WTC11 (cell line): ENCODE results near the gene CERS5. TPM values are rescaled to one million over a fixed set of nuclear protein-coding genes. Genes with fewer than 3 reads are reported as not detected.

ENCODE experiments used
- ATAC-seq: fragments of 200-7000 bp; cut with Tn5 transposase; 2 replicates; pipeline ENCODE4 v1.10.0; 2021; ENCODE audit warnings: mild to moderate bottlenecking, moderate library complexity
- CTCF ChIA-PET: fragments of 300-600 bp; sonication (Branson Sonifier 250); formaldehyde crosslinking; loops from one replicate; lab custom pipeline; 2021; ENCODE audit warnings: antibody characterized with exemption; lab: Charles Lee
- POLR2A ChIA-PET: fragments of 350-600 bp; sonication (Branson Sonifier 250); formaldehyde crosslinking; loops from one replicate; lab custom pipeline; 2021; ENCODE audit warnings: antibody characterized with exemption; lab: Charles Lee
- DNase-seq: peaks from one replicate; pipeline ENCODE4 v3.0.0; 2021; ENCODE audit warnings: low spot score
- H3K27ac Mint-ChIP-seq: 2 replicates; pipeline ENCODE4 v1.8.0; 2021; ENCODE audit warnings: mixed read lengths
- H3K27me3 Mint-ChIP-seq: 2 replicates; pipeline ENCODE4 v1.8.0; 2021; ENCODE audit warnings: low read depth, mild to moderate bottlenecking, moderate library complexity, mixed read lengths
- H3K36me3 Mint-ChIP-seq: 2 replicates; pipeline ENCODE4 v1.8.0; 2021; ENCODE audit warnings: mixed read lengths
- H3K4me1 Mint-ChIP-seq: 2 replicates; pipeline ENCODE4 v1.8.0; 2022; ENCODE audit warnings: mixed read lengths
- H3K4me3 Mint-ChIP-seq: 2 replicates; pipeline ENCODE4 v1.8.0; 2021; ENCODE audit warnings: mild to moderate bottlenecking, moderate library complexity, mixed read lengths
- H3K9me3 Mint-ChIP-seq: 2 replicates; pipeline ENCODE4 v1.8.0; 2021; ENCODE audit warnings: mixed read lengths
- ATF6 ChIP-seq: sonication (generic); formaldehyde crosslinking; IDR thresholded peaks from 2 replicates; pipeline ENCODE4 v1.8.1; 2023; ENCODE audit warnings: mild to moderate bottlenecking, missing genetic modification reagents
- ERG ChIP-seq: fragments of 250-450 bp; sonication (Bioruptor Pico); IDR thresholded peaks from 2 replicates; pipeline ENCODE4 v1.8.0; 2021; ENCODE audit warnings: mild to moderate bottlenecking
- GABPB1 ChIP-seq: sonication (generic); formaldehyde crosslinking; IDR thresholded peaks from 2 replicates; pipeline ENCODE4 v1.8.1; 2023; ENCODE audit warnings: mild to moderate bottlenecking, missing genetic modification reagents
- HMGXB4 ChIP-seq: sonication (generic); formaldehyde crosslinking; IDR thresholded peaks from 2 replicates; pipeline ENCODE4 v1.8.1; 2023; ENCODE audit warnings: mild to moderate bottlenecking, moderate library complexity, missing genetic modification reagents
- IRF2 ChIP-seq: sonication (generic); formaldehyde crosslinking; IDR thresholded peaks from 2 replicates; pipeline ENCODE4 v1.8.0; 2022; ENCODE audit warnings: low read depth, missing genetic modification reagents, borderline replicate concordance
- JUN ChIP-seq: sonication (generic); formaldehyde crosslinking; IDR thresholded peaks from 2 replicates; pipeline ENCODE4 v1.8.0; 2023; ENCODE audit warnings: mild to moderate bottlenecking, missing genetic modification reagents
- NR1H2 ChIP-seq: sonication (generic); formaldehyde crosslinking; IDR thresholded peaks from 2 replicates; pipeline ENCODE4 v1.9.0; 2021; ENCODE audit warnings: mild to moderate bottlenecking, moderate library complexity, missing genetic modification reagents
- OVOL2 ChIP-seq: fragments of 250-450 bp; sonication (Bioruptor Pico); IDR thresholded peaks from 2 replicates; pipeline ENCODE4 v1.9.0; 2021; ENCODE audit warnings: mild to moderate bottlenecking, borderline replicate concordance
- PRDM15 ChIP-seq: sonication (generic); formaldehyde crosslinking; IDR thresholded peaks from 2 replicates; pipeline ENCODE4 v1.8.0; 2022; ENCODE audit warnings: missing genetic modification reagents
- PRRX2 ChIP-seq: fragments of 250-450 bp; sonication (Bioruptor Pico); IDR thresholded peaks from 2 replicates; pipeline ENCODE4 v1.8.0; 2021; ENCODE audit warnings: mild to moderate bottlenecking
- SOX15 ChIP-seq: fragments of 250-450 bp; sonication (Bioruptor Pico); IDR thresholded peaks from 2 replicates; pipeline ENCODE4 v1.9.0; 2021; ENCODE audit warnings: mild to moderate bottlenecking
- USF1 ChIP-seq: sonication (generic); formaldehyde crosslinking; IDR thresholded peaks from 2 replicates; pipeline ENCODE4 v1.8.0; 2022; ENCODE audit warnings: mild to moderate bottlenecking, missing genetic modification reagents
- ZNF317 ChIP-seq: sonication (generic); formaldehyde crosslinking; IDR thresholded peaks from 2 replicates; pipeline ENCODE4 v1.8.1; 2023; ENCODE audit warnings: low read depth, mild to moderate bottlenecking, moderate library complexity, missing genetic modification reagents, borderline replicate concordance
- ZNF416 ChIP-seq: fragments of 250-450 bp; sonication (Bioruptor Pico); IDR thresholded peaks from 2 replicates; pipeline ENCODE4 v1.9.0; 2021; ENCODE audit warnings: mild to moderate bottlenecking, inconsistent platforms
- total RNA-seq: library from RNA; stranded (reverse); gene quantifications from 3 replicates; pipeline ENCODE4 v1.2.3, GENCODE V29; 2021

CERS5 gene
- total RNA-seq, 1 experiment from 2014 or later: 55.8 TPM

GRCh38 chr12:50188875-50189575 is 21.9 kb upstream of the CERS5 start:
- POLR2A ChIA-PET: interaction anchor here (0.6 kb wide), 1 partner anchor 30 kb away, joined by 4 read pairs; no protein-coding TSS in a partner anchor
- no peak overlapping the region for H3K4me3 Mint-ChIP-seq
- H3K27me3 Mint-ChIP-seq: no peaks in the 10 kb centered on the region
- H3K36me3 Mint-ChIP-seq: peaks cover 15% of the 10 kb centered on the region
- DNase-seq (no peak), ATAC-seq (no peak)
- 0 out of 2 replicates have a peak, but pooled peaks cover 2% of the 10 kb centered on the region for H3K4me1 Mint-ChIP-seq
- peak overlapping the region; percentile 64 for H3K27ac Mint-ChIP-seq
- TF ChIP-seq PRDM15 (CRISPR knock-in tag) (no peak), USF1 (CRISPR knock-in tag) (no peak), OVOL2 (CRISPR knock-in tag) (no peak), ZNF317 (no peak), ZNF416 (CRISPR knock-in tag) (no peak), HMGXB4 (CRISPR knock-in tag) (no peak), IRF2 (no peak), SOX15 (CRISPR knock-in tag) (no peak), NR1H2 (CRISPR knock-in tag) (no peak)
- CTCF ChIA-PET: no interaction called here
- no peaks in the 10 kb centered on the region for H3K9me3 Mint-ChIP-seq

- Mint-ChIP-seq H3K4me3 (no peak overlapping the region), H3K9me3 (no peaks in the 10 kb centered on the region), H3K27me3 (no peaks in the 10 kb centered on the region), H3K27ac (peak overlapping the region; percentile 28; the same call in 1 of the 2 replicates), H3K36me3 (peaks cover 15% of the 10 kb centered on the region), H3K4me1 (0 out of 2 replicates have a peak, but pooled peaks cover 2% of the 10 kb centered on the region)
- DNase-seq (no peak), ATAC-seq (no peak)
- POLR2A ChIA-PET: no interaction called here
- no peak for TF ChIP-seq JUN (CRISPR knock-in tag)
- TF ChIP-seq ATF6 (CRISPR knock-in tag): no peak
- peak; percentile 37; the same call in 1 of the 2 replicates for TF ChIP-seq GABPB1 (CRISPR knock-in tag)
- TF ChIP-seq PRRX2 (CRISPR knock-in tag): no peak
- TF ChIP-seq ERG (CRISPR knock-in tag): no peak
- CTCF ChIA-PET: interaction anchor here (1.0 to 2.2 kb wide), 2 partner anchors 87 to 126 kb away, joined by 3 to 7 read pairs; no protein-coding TSS in a partner anchor
Observed at GRCh38 chr12:50188241-50188781, 21.1 kb upstream of the CERS5 start.
